Fibroblast of skin of right quadriceps (primary cell): ENCODE data around the gene SPDYE4.
"Not testable (repeated sequence)": the region's sequence is repeated elsewhere in the genome, so short reads cannot be mapped to it uniquely, and the experiment has no call there.

Experiments
- DNase-seq: peaks from one replicate; pipeline ENCODE4 v3.0.0-alpha.2; 2013

The SPDYE4 gene

GRCh38 chr17:8758137-8758596, at the start of gene SPDYE4:
Gene SPDYE4, minus strand, starts transcription at chr17:8758546. Its CDS starts 164 bp downstream, at chr17:8758382.
- DNase-seq, result no peak

- peak; percentile 4 for DNase-seq
Measured at GRCh38 chr17:8806926-8807550, 48.7 kb upstream of the SPDYE4 start.

GRCh38 chr17:8806253-8806925, 48.0 kb upstream of the SPDYE4 start:
- DNase-seq, result no peak

GRCh38 chr17:8805396-8805795, 47.0 kb upstream of the SPDYE4 start:
- not testable (repeated sequence) for DNase-seq

- no peak for DNase-seq
Measured at GRCh38 chr17:8803531-8804420, 45.4 kb upstream of the SPDYE4 start.

GRCh38 chr17:8801135-8801840, 42.9 kb upstream of the SPDYE4 start:
- DNase-seq, result no peak

GRCh38 chr17:8800656-8801055, 42.3 kb upstream of the SPDYE4 start:
- DNase-seq, result no peak

- no peak for DNase-seq
Measured at GRCh38 chr17:8799570-8800212, 41.3 kb upstream of the SPDYE4 start.

- no peak for DNase-seq
Measured at GRCh38 chr17:8798846-8799569, 40.7 kb upstream of the SPDYE4 start, which contains the start of gene MFSD6L. Gene MFSD6L, minus strand, starts transcription at chr17:8799365. Its CDS starts 245 bp downstream, at chr17:8799120.

GRCh38 chr17:8798176-8798845, 40.0 kb upstream of the SPDYE4 start:
- DNase-seq, result no peak

GRCh38 chr17:8797621-8798175, 39.4 kb upstream of the SPDYE4 start:
- DNase-seq, result no peak

GRCh38 chr17:8794636-8795035, 36.3 kb upstream of the SPDYE4 start:
- peak; percentile 6 for DNase-seq

- DNase-seq, result no peak
Measured at GRCh38 chr17:8793649-8794048, 35.3 kb upstream of the SPDYE4 start.

- no peak for DNase-seq
Measured at GRCh38 chr17:8792646-8793045, 34.3 kb upstream of the SPDYE4 start.

GRCh38 chr17:8791910-8792270, 33.5 kb upstream of the SPDYE4 start:
- peak; percentile 82 for DNase-seq

- no peak for DNase-seq
Measured at GRCh38 chr17:8791248-8791909, 33.0 kb upstream of the SPDYE4 start.

GRCh38 chr17:8789743-8790142, 31.4 kb upstream of the SPDYE4 start:
- no peak for DNase-seq

GRCh38 chr17:8788998-8789397, 30.7 kb upstream of the SPDYE4 start:
- no peak for DNase-seq

- peak; percentile 51 for DNase-seq
Measured at GRCh38 chr17:8785547-8786413, 27.4 kb upstream of the SPDYE4 start.
